ENCODE data around the gene SPIN2B. TPM values are rescaled to one million over a fixed set of nuclear protein-coding genes. Genes with fewer than 3 reads are reported as not detected.
A peak's percentile ranks its signal among the peaks of the same experiment; 100 is the strongest.

The SPIN2B gene
- total and polyA plus RNA-seq, 2 of the 13 experiments (the other 11 are each of a cell fraction or from before 2014, with no cell fraction given) = 7.9 to 10.4 TPM

DNA sequence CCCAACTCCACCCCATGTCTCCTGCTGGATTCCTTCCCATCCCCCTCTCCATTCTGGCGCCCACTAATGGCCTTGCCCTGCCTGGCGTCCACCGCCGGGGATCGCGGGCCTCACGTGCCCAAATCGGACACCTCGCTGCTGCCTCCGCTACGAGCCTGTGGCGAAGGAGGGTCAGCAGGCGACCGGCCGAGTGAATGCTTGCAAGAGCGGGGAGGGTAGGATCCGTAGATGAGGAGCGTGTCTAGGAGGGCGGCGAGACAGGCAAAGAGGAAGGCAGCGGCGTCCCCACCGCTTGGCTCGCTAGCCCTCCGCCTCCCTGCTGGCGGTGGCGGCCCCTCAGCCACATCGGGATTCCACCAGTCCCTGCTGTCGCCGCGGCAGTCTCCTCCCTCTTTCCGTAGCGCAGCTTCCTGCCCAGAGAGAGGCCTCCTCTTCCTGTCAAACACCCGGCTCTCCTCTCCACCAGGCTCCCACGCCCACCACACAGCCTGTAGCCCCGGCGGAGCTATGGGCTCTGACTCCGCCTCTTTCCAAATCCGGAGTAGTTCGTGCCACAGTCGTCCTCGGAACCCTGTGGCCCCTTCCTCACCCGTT, at the start of gene SPIN2B (continued):
- TF ChIP-seq, protein P1, sequence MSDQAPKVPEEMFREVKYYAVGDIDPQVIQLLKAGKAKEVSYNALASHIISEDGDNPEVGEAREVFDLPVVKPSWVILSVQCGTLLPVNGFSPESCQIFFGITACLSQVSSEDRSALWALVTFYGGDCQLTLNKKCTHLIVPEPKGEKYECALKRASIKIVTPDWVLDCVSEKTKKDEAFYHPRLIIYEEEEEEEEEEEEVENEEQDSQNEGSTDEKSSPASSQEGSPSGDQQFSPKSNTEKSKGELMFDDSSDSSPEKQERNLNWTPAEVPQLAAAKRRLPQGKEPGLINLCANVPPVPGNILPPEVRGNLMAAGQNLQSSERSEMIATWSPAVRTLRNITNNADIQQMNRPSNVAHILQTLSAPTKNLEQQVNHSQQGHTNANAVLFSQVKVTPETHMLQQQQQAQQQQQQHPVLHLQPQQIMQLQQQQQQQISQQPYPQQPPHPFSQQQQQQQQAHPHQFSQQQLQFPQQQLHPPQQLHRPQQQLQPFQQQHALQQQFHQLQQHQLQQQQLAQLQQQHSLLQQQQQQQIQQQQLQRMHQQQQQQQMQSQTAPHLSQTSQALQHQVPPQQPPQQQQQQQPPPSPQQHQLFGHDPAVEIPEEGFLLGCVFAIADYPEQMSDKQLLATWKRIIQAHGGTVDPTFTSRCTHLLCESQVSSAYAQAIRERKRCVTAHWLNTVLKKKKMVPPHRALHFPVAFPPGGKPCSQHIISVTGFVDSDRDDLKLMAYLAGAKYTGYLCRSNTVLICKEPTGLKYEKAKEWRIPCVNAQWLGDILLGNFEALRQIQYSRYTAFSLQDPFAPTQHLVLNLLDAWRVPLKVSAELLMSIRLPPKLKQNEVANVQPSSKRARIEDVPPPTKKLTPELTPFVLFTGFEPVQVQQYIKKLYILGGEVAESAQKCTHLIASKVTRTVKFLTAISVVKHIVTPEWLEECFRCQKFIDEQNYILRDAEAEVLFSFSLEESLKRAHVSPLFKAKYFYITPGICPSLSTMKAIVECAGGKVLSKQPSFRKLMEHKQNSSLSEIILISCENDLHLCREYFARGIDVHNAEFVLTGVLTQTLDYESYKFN (CRISPR knock-in tag; conservative IDR thresholded peaks at IDR 0.05) = 0 out of 2 replicates have a peak, but pooled peaks have one; percentile 22
- no peak for TF ChIP-seq CAMTA2 (CRISPR knock-in tag; IDR thresholded peaks at IDR 0.05; ENCODE audit: borderline replicate concordance)
- TF ChIP-seq ZNF761 (CRISPR knock-in tag; conservative IDR thresholded peaks at IDR 0.05) = no peak
- TF ChIP-seq, protein P2, sequence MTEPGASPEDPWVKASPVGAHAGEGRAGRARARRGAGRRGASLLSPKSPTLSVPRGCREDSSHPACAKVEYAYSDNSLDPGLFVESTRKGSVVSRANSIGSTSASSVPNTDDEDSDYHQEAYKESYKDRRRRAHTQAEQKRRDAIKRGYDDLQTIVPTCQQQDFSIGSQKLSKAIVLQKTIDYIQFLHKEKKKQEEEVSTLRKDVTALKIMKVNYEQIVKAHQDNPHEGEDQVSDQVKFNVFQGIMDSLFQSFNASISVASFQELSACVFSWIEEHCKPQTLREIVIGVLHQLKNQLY (CRISPR knock-in tag; IDR thresholded peaks at IDR 0.05) = no peak
- TF ChIP-seq, protein P3, sequence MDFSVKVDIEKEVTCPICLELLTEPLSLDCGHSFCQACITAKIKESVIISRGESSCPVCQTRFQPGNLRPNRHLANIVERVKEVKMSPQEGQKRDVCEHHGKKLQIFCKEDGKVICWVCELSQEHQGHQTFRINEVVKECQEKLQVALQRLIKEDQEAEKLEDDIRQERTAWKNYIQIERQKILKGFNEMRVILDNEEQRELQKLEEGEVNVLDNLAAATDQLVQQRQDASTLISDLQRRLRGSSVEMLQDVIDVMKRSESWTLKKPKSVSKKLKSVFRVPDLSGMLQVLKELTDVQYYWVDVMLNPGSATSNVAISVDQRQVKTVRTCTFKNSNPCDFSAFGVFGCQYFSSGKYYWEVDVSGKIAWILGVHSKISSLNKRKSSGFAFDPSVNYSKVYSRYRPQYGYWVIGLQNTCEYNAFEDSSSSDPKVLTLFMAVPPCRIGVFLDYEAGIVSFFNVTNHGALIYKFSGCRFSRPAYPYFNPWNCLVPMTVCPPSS (IDR thresholded peaks at IDR 0.05) = no peak
- no peak for TF ChIP-seq ZNF660 (CRISPR knock-in tag; IDR thresholded peaks at IDR 0.05; ENCODE audit: borderline replicate concordance, low read depth)
- no peak for TF ChIP-seq ZNF17 (CRISPR knock-in tag; IDR thresholded peaks at IDR 0.05)
- no peak for TF ChIP-seq ZNF124 (CRISPR knock-in tag; IDR thresholded peaks at IDR 0.05)
- no peak for TF ChIP-seq RARG (CRISPR knock-in tag; IDR thresholded peaks at IDR 0.05; ENCODE audit: low read depth)
- TF ChIP-seq ATF7-NPFF (CRISPR knock-in tag; IDR thresholded peaks at IDR 0.05; ENCODE audit: low read depth) = no peak
- TF ChIP-seq, protein P4, sequence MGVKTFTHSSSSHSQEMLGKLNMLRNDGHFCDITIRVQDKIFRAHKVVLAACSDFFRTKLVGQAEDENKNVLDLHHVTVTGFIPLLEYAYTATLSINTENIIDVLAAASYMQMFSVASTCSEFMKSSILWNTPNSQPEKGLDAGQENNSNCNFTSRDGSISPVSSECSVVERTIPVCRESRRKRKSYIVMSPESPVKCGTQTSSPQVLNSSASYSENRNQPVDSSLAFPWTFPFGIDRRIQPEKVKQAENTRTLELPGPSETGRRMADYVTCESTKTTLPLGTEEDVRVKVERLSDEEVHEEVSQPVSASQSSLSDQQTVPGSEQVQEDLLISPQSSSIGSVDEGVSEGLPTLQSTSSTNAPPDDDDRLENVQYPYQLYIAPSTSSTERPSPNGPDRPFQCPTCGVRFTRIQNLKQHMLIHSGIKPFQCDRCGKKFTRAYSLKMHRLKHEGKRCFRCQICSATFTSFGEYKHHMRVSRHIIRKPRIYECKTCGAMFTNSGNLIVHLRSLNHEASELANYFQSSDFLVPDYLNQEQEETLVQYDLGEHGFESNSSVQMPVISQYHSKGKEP (CRISPR knock-in tag; IDR thresholded peaks at IDR 0.05) = no peak
- no peak for TF ChIP-seq CREB1 (IDR thresholded peaks at IDR 0.05)
- TF ChIP-seq CREB1 (CRISPR knock-in tag; IDR thresholded peaks at IDR 0.05) = no peak
- TF ChIP-seq ZNF282 (IDR thresholded peaks at IDR 0.05; ENCODE audit: partially characterized antibody) = no peak
- TF ChIP-seq ARNTL (CRISPR knock-in tag; IDR thresholded peaks at IDR 0.05) = no peak
- TF ChIP-seq SYNCRIP (IDR thresholded peaks at IDR 0.05; ENCODE audit: insufficient read depth, low read depth, low read length) = no peak
- no peak for TF ChIP-seq CHD4 (IDR thresholded peaks at IDR 0.05; ENCODE audit: borderline replicate concordance, low read length)
- TF ChIP-seq KLF13 (CRISPR knock-in tag; IDR thresholded peaks at IDR 0.05) = no peak
- TF ChIP-seq, protein P5, sequence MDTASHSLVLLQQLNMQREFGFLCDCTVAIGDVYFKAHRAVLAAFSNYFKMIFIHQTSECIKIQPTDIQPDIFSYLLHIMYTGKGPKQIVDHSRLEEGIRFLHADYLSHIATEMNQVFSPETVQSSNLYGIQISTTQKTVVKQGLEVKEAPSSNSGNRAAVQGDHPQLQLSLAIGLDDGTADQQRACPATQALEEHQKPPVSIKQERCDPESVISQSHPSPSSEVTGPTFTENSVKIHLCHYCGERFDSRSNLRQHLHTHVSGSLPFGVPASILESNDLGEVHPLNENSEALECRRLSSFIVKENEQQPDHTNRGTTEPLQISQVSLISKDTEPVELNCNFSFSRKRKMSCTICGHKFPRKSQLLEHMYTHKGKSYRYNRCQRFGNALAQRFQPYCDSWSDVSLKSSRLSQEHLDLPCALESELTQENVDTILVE (CRISPR knock-in tag; IDR thresholded peaks at IDR 0.05) = no peak
- TF ChIP-seq HCFC1 (IDR thresholded peaks at IDR 0.05; ENCODE audit: low read depth, low read length) = no peak
- no peak for TF ChIP-seq FOXJ3 (CRISPR knock-in tag; IDR thresholded peaks at IDR 0.05; ENCODE audit: borderline replicate concordance)
- TF ChIP-seq SOX13 (IDR thresholded peaks at IDR 0.05) = no peak
- TF ChIP-seq SOX13 (CRISPR knock-in tag; conservative IDR thresholded peaks at IDR 0.05 in 1 of 2, IDR thresholded peaks at IDR 0.05 in 1 of 2) = no peak
